Endothelial cell of umbilical vein (primary cell): ENCODE data around the gene PTPRF. TPM values are rescaled to one million over a fixed set of nuclear protein-coding genes. Genes with fewer than 3 reads are reported as not detected.

Experiments used
- BruUV-seq: library from RNA; stranded (reverse); fragments of 400-500 nt; replicated peaks from 2 replicates; lab custom pipeline; 2021; lab: Mats Ljungman, UMichigan
- CTCF ChIA-PET: fragments of 300-600, 350-600 bp; sonication (Branson Sonifier 250); formaldehyde crosslinking; loops from one replicate; lab custom pipeline; 2021; ENCODE audit warnings: antibody characterized with exemption, inconsistent platforms; lab: Charles Lee
- POLR2A ChIA-PET: fragments of 300-600, 350-600 bp; sonication (Branson Sonifier 250); formaldehyde crosslinking; loops from one replicate; lab custom pipeline; 2021; ENCODE audit warnings: antibody characterized with exemption, inconsistent platforms; lab: Charles Lee
- DNase-seq: peaks from one replicate; pipeline ENCODE4 v3.0.0-alpha.2; 2011; ENCODE audit warnings: low read depth, low spot score
- FAIRE-seq: peaks from 2 replicates; lab custom pipeline; 2011; peaks lifted over from hg19 to GRCh38; lab: Jason Lieb, UNC
- H2AFZ ChIP-seq: 2 replicates; pipeline ENCODE4 v1.6.0; 2012; ENCODE audit warnings: low read depth, low read length, control low read depth, inconsistent platforms
- H3K27ac ChIP-seq: 2 replicates; pipeline ENCODE4 v1.5.1; 2011; ENCODE audit warnings: low read depth, mild to moderate bottlenecking, control low read depth, low read length, moderate library complexity; ENCODE audit not compliant: insufficient read depth
- H3K27me3 ChIP-seq, 2 experiments: 2 replicates each; pipeline versions ENCODE4 v1.6.0 to v1.6.1; 2011; ENCODE audit warnings: low read length in 2 of 2, mixed read lengths in 1 of 2; ENCODE audit not compliant: control insufficient read depth in 2 of 2, insufficient read depth in 2 of 2
- H3K36me3 ChIP-seq, 2 experiments: 2 replicates in 1 of 2; 3 replicates in 1 of 2; pipeline ENCODE4 v1.5.1; 2011; ENCODE audit warnings: low read length in 2 of 2, mild to moderate bottlenecking in 1 of 2, moderate library complexity in 1 of 2; ENCODE audit not compliant: control insufficient read depth in 2 of 2, insufficient read depth in 2 of 2; ENCODE audit errors: extremely low read depth in 1 of 2
- H3K4me1 ChIP-seq: 3 replicates; pipeline ENCODE4 v1.5.1; 2011; ENCODE audit warnings: mild to moderate bottlenecking, low read length; ENCODE audit not compliant: control insufficient read depth, insufficient read depth; ENCODE audit errors: extremely low read depth
- H3K4me2 ChIP-seq: 2 replicates; pipeline ENCODE4 v1.6.1; 2011; ENCODE audit warnings: low read length, control low read depth, mixed read lengths; ENCODE audit not compliant: insufficient read depth
- H3K4me3 ChIP-seq, 3 experiments: fragments of 200-600 bp in 1 of 3; sonication (generic), shearing (Covaris generic) in 1 of 3; replicated peaks in 1 of 3; 2 replicates each; pipeline ENCODE4 v1.5.1; 2011 to 2016; ENCODE audit warnings: control low read depth in 3 of 3, low read length in 3 of 3, mild to moderate bottlenecking in 2 of 3, inconsistent platforms in 1 of 3, low read depth in 1 of 3, moderate library complexity in 1 of 3; ENCODE audit not compliant: insufficient read depth in 1 of 3
- H3K79me2 ChIP-seq: 2 replicates; pipeline ENCODE4 v1.6.0; 2012; ENCODE audit warnings: low read length, inconsistent platforms; ENCODE audit not compliant: control insufficient read depth, insufficient read depth
- H3K9ac ChIP-seq: replicated peaks from 2 replicates; pipeline ENCODE3; 2011; ENCODE audit warnings: low read length, control low read depth; ENCODE audit not compliant: insufficient read depth; ENCODE audit errors: extremely low read depth
- H3K9me1 ChIP-seq: replicated peaks from 3 replicates; pipeline ENCODE4 v1.6.0; 2011; ENCODE audit warnings: mild to moderate bottlenecking, low read length; ENCODE audit not compliant: control insufficient read depth, insufficient read depth; ENCODE audit errors: extremely low read depth
- H3K9me3 ChIP-seq: replicated peaks from 2 replicates; pipeline ENCODE4 v1.5.1; 2012; ENCODE audit warnings: low read length, inconsistent platforms; ENCODE audit not compliant: control insufficient read depth, insufficient read depth
- H4K20me1 ChIP-seq: replicated peaks from 2 replicates; pipeline ENCODE3; 2011; ENCODE audit warnings: mild to moderate bottlenecking, low read length; ENCODE audit not compliant: control insufficient read depth, insufficient read depth; ENCODE audit errors: extremely low read depth
- EZH2 ChIP-seq: IDR thresholded peaks from 2 replicates; pipeline ENCODE4 v1.6.1; 2012; ENCODE audit warnings: borderline replicate concordance, low read depth, mild to moderate bottlenecking, moderate library complexity, low read length, inconsistent platforms; ENCODE audit not compliant: severe bottlenecking
- FOS ChIP-seq: IDR thresholded peaks from 2 replicates; pipeline ENCODE4 v1.6.1; 2011; ENCODE audit warnings: mild to moderate bottlenecking, low read length, moderate library complexity, borderline replicate concordance; ENCODE audit not compliant: insufficient read depth
- GATA2 ChIP-seq: IDR thresholded peaks from 2 replicates; pipeline ENCODE4 v1.7.0; 2011; ENCODE audit warnings: low read depth, mild to moderate bottlenecking, moderate library complexity, mixed read lengths, low read length; ENCODE audit not compliant: insufficient read length, insufficient read depth
- JUN ChIP-seq: IDR thresholded peaks from 2 replicates; pipeline ENCODE4 v1.6.1; 2011; ENCODE audit warnings: borderline replicate concordance, low read depth; ENCODE audit not compliant: insufficient read length, insufficient read depth
- MAX ChIP-seq: IDR thresholded peaks from 2 replicates; pipeline ENCODE4 v1.6.1; 2011; ENCODE audit not compliant: insufficient read depth, insufficient read length
- MYC ChIP-seq: IDR thresholded peaks from one replicate; pipeline ENCODE4 v1.6.1; 2011; ENCODE audit warnings: mild to moderate bottlenecking, low read depth, low read length
- POLR2A ChIP-seq: IDR thresholded peaks from 2 replicates; pipeline ENCODE4 v1.6.1; 2012; ENCODE audit warnings: low read depth, mild to moderate bottlenecking, control low read depth, low read length
- POLR2AphosphoS5 ChIP-seq: IDR thresholded peaks from 2 replicates; pipeline ENCODE4 v1.6.1; 2012; ENCODE audit warnings: low read depth, mild to moderate bottlenecking, control low read depth, low read length, moderate library complexity; ENCODE audit not compliant: insufficient read depth
- dilution Hi-C: fragments of 300-500 bp; cut with MboI; formaldehyde crosslinking; loops from one replicate; pipeline ENCODE4 v1.15.0; 2019; ENCODE audit warnings: low sequenced_read_pairs; ENCODE audit not compliant: extremely low pct_ligation_motif_present
- intact Hi-C: fragments of 100-400 bp; cut with micrococcal nuclease; formaldehyde crosslinking; loops from one replicate; pipeline ENCODE4 v1.10.0; 2022
- polyA plus RNA-seq, 4 experiments: library from polyadenylated mRNA; depleted of rRNA in 3 of 4; stranded (reverse) in 3 of 4; unstranded in 1 of 4; fragments of >200 nt; gene quantifications; 2 replicates each; pipeline versions ENCODE4 v1.2.1 to v1.2.3, GENCODE V29; 2011 to 2012; ENCODE audit warnings: missing spikeins in 1 of 4
- total RNA-seq: library from RNA; stranded (reverse); gene quantifications from 2 replicates; pipeline ENCODE4 v1.2.3, GENCODE V29; 2021
- TF ChIP-seq, protein P1 (sequence below), 2 donors: IDR thresholded peaks; 1 replicate in 1 of 2; 2 replicates in 1 of 2; pipeline ENCODE4 v1.5.1; 2011; ENCODE audit warnings: low read length in 2 of 2, mild to moderate bottlenecking in 2 of 2, moderate library complexity in 2 of 2, control low read depth in 1 of 2, inconsistent platforms in 1 of 2, low read depth in 1 of 2; ENCODE audit not compliant: insufficient read depth in 1 of 2; ENCODE audit errors: extremely low read depth in 1 of 2

Gene PTPRF
- total and polyA plus RNA-seq, 2 donors (not counting 3 experiments of a cell fraction or from before 2014, with no cell fraction given) = 217 to 338 TPM

DNA sequence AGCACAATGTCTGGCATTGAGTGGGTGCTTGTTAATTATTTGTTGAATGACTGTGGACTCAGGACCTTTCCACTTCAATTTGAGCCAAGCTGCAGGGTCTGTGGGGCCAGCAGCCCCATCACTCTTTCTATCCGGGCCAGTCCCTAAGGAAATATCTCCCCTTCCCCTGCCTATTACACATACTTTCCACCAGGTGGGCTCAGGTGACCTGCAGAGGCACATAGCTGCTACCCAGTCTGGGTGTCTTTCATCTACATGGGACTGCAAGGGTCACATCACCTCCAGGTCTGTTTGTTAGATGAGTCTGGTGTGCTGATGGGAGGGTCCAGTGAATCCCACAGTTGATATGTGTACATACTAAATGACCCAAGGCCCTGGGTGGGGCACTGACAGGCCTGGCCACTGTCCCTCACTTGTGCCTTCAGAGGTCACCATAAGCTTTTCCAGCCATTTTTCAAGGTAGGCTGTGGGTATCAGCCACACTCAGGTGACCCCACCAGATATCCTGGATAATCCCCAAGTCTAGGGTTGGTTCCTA lies 59.8 kb downstream of the PTPRF start:
- no peaks in the 10 kb centered on the region for H3K9me3 ChIP-seq
- TF ChIP-seq FOS (no peak), MAX (no peak), MYC (no peak), JUN (no peak), GATA2 (no peak), POLR2A (no peak), POLR2AphosphoS5 (no peak), EZH2 (no peak)
- TF ChIP-seq, protein P1, sequence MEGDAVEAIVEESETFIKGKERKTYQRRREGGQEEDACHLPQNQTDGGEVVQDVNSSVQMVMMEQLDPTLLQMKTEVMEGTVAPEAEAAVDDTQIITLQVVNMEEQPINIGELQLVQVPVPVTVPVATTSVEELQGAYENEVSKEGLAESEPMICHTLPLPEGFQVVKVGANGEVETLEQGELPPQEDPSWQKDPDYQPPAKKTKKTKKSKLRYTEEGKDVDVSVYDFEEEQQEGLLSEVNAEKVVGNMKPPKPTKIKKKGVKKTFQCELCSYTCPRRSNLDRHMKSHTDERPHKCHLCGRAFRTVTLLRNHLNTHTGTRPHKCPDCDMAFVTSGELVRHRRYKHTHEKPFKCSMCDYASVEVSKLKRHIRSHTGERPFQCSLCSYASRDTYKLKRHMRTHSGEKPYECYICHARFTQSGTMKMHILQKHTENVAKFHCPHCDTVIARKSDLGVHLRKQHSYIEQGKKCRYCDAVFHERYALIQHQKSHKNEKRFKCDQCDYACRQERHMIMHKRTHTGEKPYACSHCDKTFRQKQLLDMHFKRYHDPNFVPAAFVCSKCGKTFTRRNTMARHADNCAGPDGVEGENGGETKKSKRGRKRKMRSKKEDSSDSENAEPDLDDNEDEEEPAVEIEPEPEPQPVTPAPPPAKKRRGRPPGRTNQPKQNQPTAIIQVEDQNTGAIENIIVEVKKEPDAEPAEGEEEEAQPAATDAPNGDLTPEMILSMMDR (IDR thresholded peaks at IDR 0.05; ENCODE audit: extremely low read depth in 1 of 2, insufficient read depth in 1 of 2, low read depth in 1 of 2, low read length in 2 of 2) = no peak
- ChIA-PET POLR2A (no interaction called here), CTCF (no interaction called here)
- H4K20me1 ChIP-seq = no peaks in the 10 kb centered on the region
- peaks cover 4 to 63% of the 10 kb centered on the region in 2 experiments for H3K36me3 ChIP-seq
- no peak overlapping the region for H2AFZ ChIP-seq
- no peaks in the 10 kb centered on the region for H3K79me2 ChIP-seq
- H3K27me3 ChIP-seq = no peaks in the 10 kb centered on the region
- intact Hi-C loops (no loop called here), dilution Hi-C loops (no loop called here)
- H3K9ac ChIP-seq = no peak overlapping the region
- H3K4me1 ChIP-seq = no peaks in the 10 kb centered on the region
- no TSS peak for BruUV-seq
- H3K27ac ChIP-seq = no peak overlapping the region
- no peaks in the 10 kb centered on the region for H3K9me1 ChIP-seq
- DNase-seq = no peak
- H3K4me3 ChIP-seq = no peak overlapping the region
- H3K4me2 ChIP-seq = no peak overlapping the region
- no peak for FAIRE-seq
